MM.1S (cell line): Measurements from ENCODE around the gene SLC22A3.

ENCODE experiments used
- DNase-seq: peaks from one replicate; pipeline ENCODE4 v3.0.0-alpha.2; 2015
- H2AFZ ChIP-seq: fragments of 300-600 bp; sonication (generic); 2 replicates; pipeline ENCODE4 v1.6.0; 2016; ENCODE audit warnings: antibody characterized with exemption, low read length
- H3F3A ChIP-seq: fragments of 300-600 bp; sonication (generic); 2 replicates; pipeline ENCODE4 v1.6.1; 2016; ENCODE audit warnings: mild to moderate bottlenecking, antibody characterized with exemption, low read length, moderate library complexity, mixed read lengths; ENCODE audit not compliant: insufficient read depth
- H3K27ac ChIP-seq: fragments of 300-600 bp; sonication (generic); 2 replicates; pipeline ENCODE4 v1.5.1; 2016; ENCODE audit warnings: mild to moderate bottlenecking, low read length
- H3K27me3 ChIP-seq: fragments of 300-600 bp; sonication (generic); replicated peaks from 2 replicates; pipeline ENCODE4 v1.6.0; 2016; ENCODE audit warnings: low read length; ENCODE audit not compliant: insufficient read depth
- H3K36me3 ChIP-seq: fragments of 300-600 bp; sonication (generic); replicated peaks from 2 replicates; pipeline ENCODE4 v1.6.1; 2016; ENCODE audit warnings: mild to moderate bottlenecking, low read length, mixed read lengths; ENCODE audit not compliant: insufficient read depth
- H3K4me1 ChIP-seq: fragments of 300-600 bp; sonication (generic); 2 replicates; pipeline ENCODE4 v1.6.1; 2016; ENCODE audit warnings: low read length, mixed read lengths
- H3K4me2 ChIP-seq: fragments of 300-600 bp; sonication (generic); 2 replicates; pipeline ENCODE4 v1.6.0; 2016; ENCODE audit warnings: low read depth, low read length
- H3K4me3 ChIP-seq: fragments of 300-600 bp; sonication (generic); 2 replicates; pipeline ENCODE4 v1.5.1; 2016; ENCODE audit warnings: low read length, mixed read lengths
- H3K79me2 ChIP-seq: fragments of 300-600 bp; sonication (generic); 2 replicates; pipeline ENCODE4 v1.6.1; 2016; ENCODE audit warnings: mixed run types, low read length, mixed read lengths
- H3K9ac ChIP-seq: fragments of 300-600 bp; sonication (generic); 2 replicates; pipeline ENCODE4 v1.6.1; 2016; ENCODE audit warnings: low read length, mixed read lengths
- H3K9me2 ChIP-seq: fragments of 300-600 bp; sonication (generic); replicated peaks from 2 replicates; pipeline ENCODE4 v1.6.1; 2016; ENCODE audit warnings: mild to moderate bottlenecking, low read length, mixed read lengths; ENCODE audit not compliant: insufficient read depth
- H3K9me3 ChIP-seq: fragments of 300-600 bp; sonication (generic); replicated peaks from 2 replicates; pipeline ENCODE4 v1.6.1; 2016; ENCODE audit warnings: mild to moderate bottlenecking, low read length, mixed read lengths; ENCODE audit not compliant: insufficient read depth
- H4K20me1 ChIP-seq: fragments of 300-600 bp; sonication (generic); 2 replicates; pipeline ENCODE4 v1.6.1; 2016; ENCODE audit warnings: mild to moderate bottlenecking, low read length, moderate library complexity, mixed read lengths; ENCODE audit not compliant: insufficient read depth
- EZH2 ChIP-seq: fragments of 300-600 bp; sonication (generic); optimal IDR thresholded peaks from 2 replicates; pipeline ENCODE3; 2017; ENCODE audit warnings: low read depth, mild to moderate bottlenecking, antibody characterized with exemption, low read length, mixed read lengths
- EZH2phosphoT487 ChIP-seq: fragments of 300-600 bp; sonication (generic); IDR thresholded peaks from 2 replicates; pipeline ENCODE4 v1.6.1; 2018; ENCODE audit warnings: antibody characterized with exemption, low read length
- TF ChIP-seq, protein P1 (sequence below): fragments of 300-600 bp; sonication (generic); IDR thresholded peaks from 2 replicates; pipeline ENCODE4 v1.5.1; 2016; ENCODE audit warnings: antibody characterized with exemption, low read length, mixed read lengths

The SLC22A3 gene

DNA sequence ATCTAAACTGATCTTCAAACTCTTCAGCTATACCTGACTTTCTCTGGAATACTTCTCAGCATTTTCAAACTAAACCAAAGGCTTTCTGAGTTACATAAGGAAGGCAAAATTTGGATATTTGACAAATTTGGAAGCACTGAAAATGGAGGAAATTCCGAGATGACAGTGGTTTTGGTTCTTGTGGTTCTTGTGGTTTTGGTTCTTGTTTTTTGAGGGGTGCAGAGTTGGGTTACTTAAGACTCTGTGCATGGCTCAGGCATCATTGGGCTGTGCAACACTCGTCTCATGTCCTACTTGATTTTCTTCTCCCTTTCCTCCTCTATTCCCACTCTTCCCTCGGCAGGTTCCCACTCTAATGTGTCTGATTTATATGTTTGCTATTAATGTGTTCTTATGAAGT, 78.0 kb downstream of the SLC22A3 start:
- no peak overlapping the region for H3K4me2 ChIP-seq
- no peaks in the 10 kb centered on the region for H3F3A ChIP-seq

DNA sequence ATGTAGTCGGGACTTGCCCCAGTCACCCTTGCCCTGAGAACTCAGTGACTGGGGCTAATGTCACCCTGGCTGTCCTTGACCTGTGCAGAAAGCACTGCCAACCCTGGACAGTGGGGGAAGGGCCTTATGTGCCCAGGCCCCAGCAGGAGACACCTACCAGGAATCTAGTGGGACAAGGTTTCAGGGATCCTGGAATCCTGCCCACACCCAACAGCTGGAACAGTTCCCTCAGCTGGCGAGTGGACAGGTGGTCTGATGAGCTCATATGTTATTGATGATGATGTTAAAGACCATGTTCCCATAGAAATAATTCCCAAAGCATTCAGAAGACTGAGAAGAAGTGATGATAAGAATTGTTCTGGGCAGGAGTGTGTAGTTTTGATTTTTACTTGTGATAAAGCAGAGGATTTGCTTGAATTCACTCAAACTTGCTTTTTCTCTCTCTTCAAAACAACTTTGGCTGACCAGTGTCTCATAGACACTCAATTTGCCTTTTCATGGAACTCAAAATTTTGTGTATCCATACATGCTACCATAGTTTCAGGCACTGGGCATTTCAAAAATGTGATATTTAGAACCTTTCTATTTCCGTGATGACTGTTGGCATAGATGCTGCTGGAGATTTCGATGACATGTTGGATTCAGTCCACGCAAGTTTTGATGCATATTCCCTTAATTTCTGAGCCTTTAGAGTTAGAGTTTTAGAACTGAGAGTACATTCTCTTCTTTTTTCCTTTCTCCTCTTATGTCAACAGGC, 79.3 kb downstream of the SLC22A3 start:
- Histone ChIP-seq H3K4me1 (no peaks in the 10 kb centered on the region), H3K27ac (no peak overlapping the region)
- TF ChIP-seq, protein P1, sequence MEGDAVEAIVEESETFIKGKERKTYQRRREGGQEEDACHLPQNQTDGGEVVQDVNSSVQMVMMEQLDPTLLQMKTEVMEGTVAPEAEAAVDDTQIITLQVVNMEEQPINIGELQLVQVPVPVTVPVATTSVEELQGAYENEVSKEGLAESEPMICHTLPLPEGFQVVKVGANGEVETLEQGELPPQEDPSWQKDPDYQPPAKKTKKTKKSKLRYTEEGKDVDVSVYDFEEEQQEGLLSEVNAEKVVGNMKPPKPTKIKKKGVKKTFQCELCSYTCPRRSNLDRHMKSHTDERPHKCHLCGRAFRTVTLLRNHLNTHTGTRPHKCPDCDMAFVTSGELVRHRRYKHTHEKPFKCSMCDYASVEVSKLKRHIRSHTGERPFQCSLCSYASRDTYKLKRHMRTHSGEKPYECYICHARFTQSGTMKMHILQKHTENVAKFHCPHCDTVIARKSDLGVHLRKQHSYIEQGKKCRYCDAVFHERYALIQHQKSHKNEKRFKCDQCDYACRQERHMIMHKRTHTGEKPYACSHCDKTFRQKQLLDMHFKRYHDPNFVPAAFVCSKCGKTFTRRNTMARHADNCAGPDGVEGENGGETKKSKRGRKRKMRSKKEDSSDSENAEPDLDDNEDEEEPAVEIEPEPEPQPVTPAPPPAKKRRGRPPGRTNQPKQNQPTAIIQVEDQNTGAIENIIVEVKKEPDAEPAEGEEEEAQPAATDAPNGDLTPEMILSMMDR = no peak

More for the DNA sequence above, 78.0 kb downstream of the SLC22A3 start:
- TF ChIP-seq, protein P1 = no peak
- no peak for TF ChIP-seq EZH2
- no peak for TF ChIP-seq EZH2phosphoT487
- Histone ChIP-seq H4K20me1 (no peaks in the 10 kb centered on the region), H3K27ac (no peak overlapping the region), H3K27me3 (no peaks in the 10 kb centered on the region), H3K9me3 (no peaks in the 10 kb centered on the region), H3K9ac (no peak overlapping the region), H3K4me1 (no peaks in the 10 kb centered on the region), H3K79me2 (no peaks in the 10 kb centered on the region), H3K36me3 (no peaks in the 10 kb centered on the region), H3K4me3 (no peak overlapping the region), H2AFZ (no peak overlapping the region), H3K9me2 (no peaks in the 10 kb centered on the region)
- DNase-seq = no peak

DNA sequence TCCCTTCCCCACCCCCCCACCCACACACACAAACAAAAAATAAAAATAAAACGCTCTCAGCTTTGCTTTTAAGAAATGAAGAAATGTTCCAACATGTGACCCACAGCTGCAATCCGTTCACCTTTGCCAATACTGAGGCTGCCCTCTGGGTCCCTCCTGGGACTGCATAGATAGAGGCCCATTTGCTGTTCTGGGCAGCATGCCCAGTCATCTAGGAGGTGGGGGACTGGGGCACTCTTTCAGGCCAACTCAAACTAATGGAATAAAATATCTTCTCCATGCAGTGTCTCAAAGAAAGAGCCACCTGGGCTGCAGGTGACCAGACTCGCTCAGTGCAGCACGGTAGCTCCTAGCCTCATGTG, 79.9 kb downstream of the SLC22A3 start:
- H3K79me2 ChIP-seq = no peaks in the 10 kb centered on the region
- H2AFZ ChIP-seq = no peak overlapping the region
- no peaks in the 10 kb centered on the region for H3K9me3 ChIP-seq
- DNase-seq = no peak
- no peak overlapping the region for H3K9ac ChIP-seq
- no peaks in the 10 kb centered on the region for H3K27me3 ChIP-seq
- no peak for TF ChIP-seq EZH2
- TF ChIP-seq, protein P1 = no peak
- no peak for TF ChIP-seq EZH2phosphoT487
- no peaks in the 10 kb centered on the region for H4K20me1 ChIP-seq
- no peak overlapping the region for H3K27ac ChIP-seq
- H3K4me3 ChIP-seq = no peak overlapping the region
- no peaks in the 10 kb centered on the region for H3K4me1 ChIP-seq
- no peaks in the 10 kb centered on the region for H3K9me2 ChIP-seq
- no peaks in the 10 kb centered on the region for H3F3A ChIP-seq
- no peak overlapping the region for H3K4me2 ChIP-seq
- H3K36me3 ChIP-seq = no peaks in the 10 kb centered on the region

More for the DNA sequence above, 79.3 kb downstream of the SLC22A3 start:
- H3K4me2 ChIP-seq = no peak overlapping the region
- H3K36me3 ChIP-seq = no peaks in the 10 kb centered on the region
- DNase-seq = no peak
- no peak overlapping the region for H2AFZ ChIP-seq
- no peaks in the 10 kb centered on the region for H3K79me2 ChIP-seq
- no peaks in the 10 kb centered on the region for H3K9me2 ChIP-seq
- no peaks in the 10 kb centered on the region for H3F3A ChIP-seq
- H3K9ac ChIP-seq = no peak overlapping the region
- H3K9me3 ChIP-seq = no peaks in the 10 kb centered on the region
- no peaks in the 10 kb centered on the region for H3K27me3 ChIP-seq
- H4K20me1 ChIP-seq = no peaks in the 10 kb centered on the region
- H3K4me3 ChIP-seq = no peak overlapping the region
